ENCODE data around the gene CNTN5.

Gene CNTN5

GRCh38 chr11:99634581-99634980, 613.8 kb downstream of the CNTN5 start:
- DNase-seq: no peak

- DNase-seq: no peak
Measured at GRCh38 chr11:99638073-99638553, 617.4 kb downstream of the CNTN5 start.

- no peak for DNase-seq
Measured at GRCh38 chr11:99640671-99641070, 619.9 kb downstream of the CNTN5 start.

- DNase-seq: no peak
Measured at GRCh38 chr11:99645934-99646333, 625.2 kb downstream of the CNTN5 start.

- DNase-seq: no peak
Measured at GRCh38 chr11:99670067-99670676, 649.4 kb downstream of the CNTN5 start.

GRCh38 chr11:99671808-99672409, 651.2 kb downstream of the CNTN5 start:
- no peak for DNase-seq

- no peak for DNase-seq
Measured at GRCh38 chr11:99676292-99676691, 655.5 kb downstream of the CNTN5 start.

GRCh38 chr11:99682171-99682570, 661.4 kb downstream of the CNTN5 start:
- DNase-seq: no peak

GRCh38 chr11:99682646-99683045, 661.9 kb downstream of the CNTN5 start:
- DNase-seq: no peak

- no peak for DNase-seq
Measured at GRCh38 chr11:99683933-99684332, 663.2 kb downstream of the CNTN5 start.

- DNase-seq: no peak
Measured at GRCh38 chr11:99686838-99687237, 666.1 kb downstream of the CNTN5 start.

GRCh38 chr11:99687320-99687719, 666.6 kb downstream of the CNTN5 start:
- DNase-seq: no peak

- DNase-seq: no peak
Measured at GRCh38 chr11:99693941-99694492, 673.3 kb downstream of the CNTN5 start.

GRCh38 chr11:99695106-99695505, 674.4 kb downstream of the CNTN5 start:
- DNase-seq: no peak

GRCh38 chr11:99706848-99707247, 686.1 kb downstream of the CNTN5 start:
- no peak for DNase-seq

GRCh38 chr11:99708928-99709672, 688.4 kb downstream of the CNTN5 start:
- no peak for DNase-seq

- no peak for DNase-seq
Measured at GRCh38 chr11:99716302-99716701, 695.6 kb downstream of the CNTN5 start.

- no peak for DNase-seq
Measured at GRCh38 chr11:99718291-99718690, 697.5 kb downstream of the CNTN5 start.

GRCh38 chr11:99739464-99740089, 718.8 kb downstream of the CNTN5 start:
- DNase-seq: peak in 1 of 2 donors; percentile 16

GRCh38 chr11:99742501-99742900, 721.8 kb downstream of the CNTN5 start:
- DNase-seq: no peak

- no peak for DNase-seq
Measured at GRCh38 chr11:99759787-99760186, 739.0 kb downstream of the CNTN5 start.

- no peak for DNase-seq
Measured at GRCh38 chr11:99766811-99767210, 746.1 kb downstream of the CNTN5 start.

GRCh38 chr11:99773646-99774045, 752.9 kb downstream of the CNTN5 start:
- DNase-seq: no peak
